ENCODE measurements around the gene SEMA6B.

The SEMA6B gene

DNA sequence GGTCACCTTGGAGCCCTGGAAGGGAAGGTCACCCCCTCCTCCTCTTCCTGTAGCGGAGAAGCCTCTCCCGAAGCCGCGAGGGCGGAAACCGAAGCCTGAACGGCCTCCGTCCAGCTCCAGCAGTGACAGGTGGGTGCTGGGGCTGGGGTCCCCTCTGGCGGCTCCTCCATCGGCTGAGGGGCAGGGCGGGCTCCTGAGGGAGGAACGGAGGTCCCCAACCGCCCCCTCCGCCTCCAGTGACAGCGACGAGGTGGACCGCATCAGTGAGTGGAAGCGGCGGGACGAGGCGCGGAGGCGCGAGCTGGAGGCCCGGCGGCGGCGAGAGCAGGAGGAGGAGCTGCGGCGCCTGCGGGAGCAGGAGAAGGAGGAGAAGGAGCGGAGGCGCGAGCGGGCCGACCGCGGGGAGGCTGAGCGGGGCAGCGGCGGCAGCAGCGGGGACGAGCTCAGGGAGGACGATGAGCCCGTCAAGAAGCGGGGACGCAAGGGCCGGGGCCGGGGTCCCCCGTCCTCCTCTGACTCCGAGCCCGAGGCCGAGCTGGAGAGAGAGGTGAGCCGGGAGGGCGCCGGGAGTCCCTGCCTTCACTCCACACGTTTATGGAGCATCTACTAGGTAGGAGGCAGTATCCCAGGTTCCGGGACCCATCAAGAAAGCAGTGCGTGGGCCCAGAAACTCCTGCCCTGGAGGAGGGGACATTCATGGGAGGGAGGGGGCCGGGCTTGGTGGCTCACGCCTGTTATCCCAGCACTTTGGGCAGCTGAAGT is 65.4 kb downstream of the SEMA6B start:
- no peak for DNase-seq (ENCODE audit: low read depth in 2 of 2)

DNA sequence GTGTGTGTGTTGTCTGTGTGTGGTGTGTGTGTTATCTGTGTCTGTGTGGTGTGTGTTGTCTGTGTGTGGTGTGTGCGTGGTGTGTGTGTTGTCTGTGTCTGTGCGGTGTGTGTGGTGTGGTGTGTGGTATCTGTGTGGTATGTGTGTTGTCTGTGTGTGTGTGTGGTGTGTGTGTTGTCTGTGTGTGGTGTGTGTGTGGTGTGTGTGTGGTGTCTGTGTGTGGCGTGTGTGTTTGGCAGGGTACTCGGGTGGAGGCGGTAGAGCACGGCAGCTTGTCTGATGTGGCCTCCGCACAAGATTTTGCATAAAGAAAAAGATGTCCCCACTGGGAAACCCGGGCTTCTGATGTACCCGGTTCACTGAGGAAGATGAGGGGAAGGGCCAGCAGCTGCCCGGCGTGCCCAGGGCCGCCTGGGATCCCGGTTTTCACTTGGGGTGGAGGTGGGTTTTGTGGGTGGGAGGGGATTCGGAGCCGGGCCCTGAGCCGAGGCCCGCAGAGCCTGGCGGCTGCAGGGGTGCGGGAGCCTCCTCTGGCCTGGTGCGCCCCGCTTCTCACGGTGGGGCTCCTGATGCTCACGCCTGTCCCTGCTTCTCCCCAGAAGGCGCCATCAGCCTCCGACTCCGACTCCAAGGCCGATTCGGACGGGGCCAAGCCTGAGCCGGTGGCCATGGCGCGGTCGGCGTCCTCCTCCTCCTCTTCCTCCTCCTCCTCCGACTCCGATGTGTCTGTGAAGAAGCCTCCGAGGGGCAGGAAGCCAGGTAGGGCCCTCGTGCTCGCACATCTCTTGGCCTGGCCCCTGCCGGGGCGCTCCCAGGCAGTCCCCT is 66.2 kb downstream of the SEMA6B start:
- no peak for DNase-seq (ENCODE audit: low read depth in 2 of 2)

Measured in stimulated activated CD8-positive, alpha-beta memory T cell treated with anti-CD3 and anti-CD28 coated beads, Interleukin-2, amount 100 ng/mL, for 1 hour (primary cell).